C4-2B (cell line): ENCODE measurements around the gene MGST1.

Experiments
- CTCF ChIP-seq: fragments of 450-650 bp; conservative IDR thresholded peaks from 2 replicates; pipeline ENCODE4 v1.5.1; 2017; ENCODE audit warnings: mild to moderate bottlenecking
- ZFX ChIP-seq: fragments of 450-650 bp; IDR thresholded peaks from 2 replicates; pipeline ENCODE4 v1.6.1; 2017

GRCh38 chr12:16323010-16323409, 24.4 kb upstream of the MGST1 start:
- TF ChIP-seq CTCF (no peak), ZFX (no peak)
